ENCODE measurements around the gene KLHL8. TPM values are rescaled to one million over a fixed set of nuclear protein-coding genes. Genes with fewer than 3 reads are reported as not detected.

KLHL8 gene
- total RNA-seq, 1 experiment from 2014 or later = 15.4 TPM

DNA sequence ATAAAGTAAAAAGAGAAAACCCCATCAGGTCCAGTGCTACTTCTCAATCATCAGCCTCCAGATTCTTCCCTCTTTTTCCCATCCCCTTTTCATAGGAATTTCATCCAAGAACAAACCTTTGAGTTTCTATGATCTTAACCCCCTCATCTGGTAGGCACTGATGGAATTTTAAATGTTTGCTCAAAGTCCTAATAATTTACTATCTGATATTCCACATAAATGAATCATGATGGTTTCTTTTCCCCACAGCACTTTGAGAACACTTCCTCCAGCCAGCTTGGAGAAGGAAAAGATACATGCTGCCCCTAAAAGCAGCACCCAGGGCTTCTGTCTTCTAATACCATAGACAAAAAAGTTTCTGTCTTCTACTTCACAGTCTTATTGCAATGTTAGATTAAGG lies 19.4 kb upstream of the KLHL8 start:
- no peaks in the 10 kb centered on the region for H3K36me3 ChIP-seq (ENCODE audit: insufficient read depth, low read length, poor library complexity, severe bottlenecking)
- no peaks in the 10 kb centered on the region for H3K4me1 ChIP-seq (ENCODE audit: insufficient read depth, low read length, poor library complexity, severe bottlenecking)
- CTCF ChIA-PET = no interaction called here
- H3K9me3 ChIP-seq (ENCODE audit: low read depth, low read length, poor library complexity, severe bottlenecking) = peaks cover 9% of the 10 kb centered on the region
- intact Hi-C loops (cut with micrococcal nuclease; ENCODE audit: unreplicated experiment) = loop anchor here (5.0 to 10.0 kb wide), 2 partner anchors 318 to 745 kb away; no protein-coding TSS in a partner anchor
- POLR2A ChIA-PET (ENCODE audit: low non-redundant PET) = no interaction called here
- H3K27ac ChIP-seq (ENCODE audit: low read depth, low read length, poor library complexity, severe bottlenecking) = no peak overlapping the region
- H3K4me3 ChIP-seq (ENCODE audit: low read depth, low read length, poor library complexity, severe bottlenecking) = no peak overlapping the region
- TF ChIP-seq CTCF (conservative IDR thresholded peaks at IDR 0.05; ENCODE audit: low read depth, low read length) (no peak), EZH2 (IDR thresholded peaks at IDR 0.05; ENCODE audit: borderline replicate concordance, low read depth, low read length, poor library complexity, severe bottlenecking) (no peak)
- no TSS peak for BruUV-seq (replicated peaks)
- DNase-seq (ENCODE audit: low spot score) = no peak
- H3K27me3 ChIP-seq (replicated peaks; ENCODE audit: insufficient read depth, low read depth, low read length, poor library complexity) = no peaks in the 10 kb centered on the region

DNA sequence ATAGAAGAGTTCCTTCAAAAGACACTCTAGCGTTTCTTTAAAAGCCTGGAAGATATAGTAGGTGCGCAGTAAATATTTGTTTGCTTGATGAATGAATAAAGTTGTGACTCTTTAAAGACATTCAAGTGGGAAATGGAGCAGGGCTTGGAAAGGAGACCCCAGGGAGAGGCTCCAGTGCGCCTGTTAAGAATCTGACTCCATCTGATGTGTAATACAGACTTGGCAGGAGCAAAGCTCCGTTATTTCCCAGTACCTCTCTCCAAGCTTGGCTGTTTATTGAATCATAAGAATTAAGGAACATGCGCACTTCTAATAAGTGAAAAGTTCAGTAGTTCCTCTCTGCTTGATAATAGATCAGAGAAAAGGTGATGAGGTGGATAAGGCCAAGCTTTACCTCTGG lies 18.8 kb upstream of the KLHL8 start:
- Histone ChIP-seq H3K9me3 (ENCODE audit: low read depth, low read length, poor library complexity, severe bottlenecking) (peaks cover 9% of the 10 kb centered on the region), H3K27ac (ENCODE audit: low read depth, low read length, poor library complexity, severe bottlenecking) (no peak overlapping the region), H3K4me1 (ENCODE audit: insufficient read depth, low read length, poor library complexity, severe bottlenecking) (no peaks in the 10 kb centered on the region), H3K36me3 (ENCODE audit: insufficient read depth, low read length, poor library complexity, severe bottlenecking) (no peaks in the 10 kb centered on the region), H3K27me3 (replicated peaks; ENCODE audit: insufficient read depth, low read depth, low read length, poor library complexity) (no peaks in the 10 kb centered on the region), H3K4me3 (ENCODE audit: low read depth, low read length, poor library complexity, severe bottlenecking) (no peak overlapping the region)
- intact Hi-C loops (cut with micrococcal nuclease; ENCODE audit: unreplicated experiment) = loop anchor here (5.0 to 10.0 kb wide), 2 partner anchors 317 to 744 kb away; no protein-coding TSS in a partner anchor
- BruUV-seq (replicated peaks) = no TSS peak
- POLR2A ChIA-PET (ENCODE audit: low non-redundant PET) = no interaction called here
- CTCF ChIA-PET = no interaction called here
- TF ChIP-seq CTCF (conservative IDR thresholded peaks at IDR 0.05; ENCODE audit: low read depth, low read length) = no peak
- no peak for TF ChIP-seq EZH2 (IDR thresholded peaks at IDR 0.05; ENCODE audit: borderline replicate concordance, low read depth, low read length, poor library complexity, severe bottlenecking)
- no peak for DNase-seq (ENCODE audit: low spot score)

- TF ChIP-seq EZH2 (IDR thresholded peaks at IDR 0.05; ENCODE audit: borderline replicate concordance, low read depth, low read length, poor library complexity, severe bottlenecking) = no peak
- no peak for TF ChIP-seq CTCF (conservative IDR thresholded peaks at IDR 0.05; ENCODE audit: low read depth, low read length)
- no peaks in the 10 kb centered on the region for H3K4me1 ChIP-seq (ENCODE audit: insufficient read depth, low read length, poor library complexity, severe bottlenecking)
- no peak overlapping the region for H3K4me3 ChIP-seq (ENCODE audit: low read depth, low read length, poor library complexity, severe bottlenecking)
- intact Hi-C loops (cut with micrococcal nuclease; ENCODE audit: unreplicated experiment) = loop anchor here (2.0 to 10.0 kb wide), 3 partner anchors 86 to 742 kb away; no protein-coding TSS in a partner anchor
- H3K27ac ChIP-seq (ENCODE audit: low read depth, low read length, poor library complexity, severe bottlenecking) = no peak overlapping the region
- ChIA-PET POLR2A (ENCODE audit: low non-redundant PET) (no interaction called here), CTCF (no interaction called here)
- H3K36me3 ChIP-seq (ENCODE audit: insufficient read depth, low read length, poor library complexity, severe bottlenecking) = no peaks in the 10 kb centered on the region
- BruUV-seq (replicated peaks) = no TSS peak
- no peaks in the 10 kb centered on the region for H3K9me3 ChIP-seq (ENCODE audit: low read depth, low read length, poor library complexity, severe bottlenecking)
- no peaks in the 10 kb centered on the region for H3K27me3 ChIP-seq (replicated peaks; ENCODE audit: insufficient read depth, low read depth, low read length, poor library complexity)
- no peak for DNase-seq (ENCODE audit: low spot score)
These were observed 16.4 kb upstream of the KLHL8 start for GRCh38 chr4:87236861-87237260.
